GM12801 (cell line): Measurements from ENCODE around the gene EXOC6B.

Experiments used
- CTCF ChIP-seq: IDR thresholded peaks from one replicate; pipeline ENCODE4 v1.5.1; 2011; ENCODE audit warnings: control low read depth; ENCODE audit not compliant: insufficient read length; ENCODE audit errors: extremely low read depth

Gene EXOC6B

DNA sequence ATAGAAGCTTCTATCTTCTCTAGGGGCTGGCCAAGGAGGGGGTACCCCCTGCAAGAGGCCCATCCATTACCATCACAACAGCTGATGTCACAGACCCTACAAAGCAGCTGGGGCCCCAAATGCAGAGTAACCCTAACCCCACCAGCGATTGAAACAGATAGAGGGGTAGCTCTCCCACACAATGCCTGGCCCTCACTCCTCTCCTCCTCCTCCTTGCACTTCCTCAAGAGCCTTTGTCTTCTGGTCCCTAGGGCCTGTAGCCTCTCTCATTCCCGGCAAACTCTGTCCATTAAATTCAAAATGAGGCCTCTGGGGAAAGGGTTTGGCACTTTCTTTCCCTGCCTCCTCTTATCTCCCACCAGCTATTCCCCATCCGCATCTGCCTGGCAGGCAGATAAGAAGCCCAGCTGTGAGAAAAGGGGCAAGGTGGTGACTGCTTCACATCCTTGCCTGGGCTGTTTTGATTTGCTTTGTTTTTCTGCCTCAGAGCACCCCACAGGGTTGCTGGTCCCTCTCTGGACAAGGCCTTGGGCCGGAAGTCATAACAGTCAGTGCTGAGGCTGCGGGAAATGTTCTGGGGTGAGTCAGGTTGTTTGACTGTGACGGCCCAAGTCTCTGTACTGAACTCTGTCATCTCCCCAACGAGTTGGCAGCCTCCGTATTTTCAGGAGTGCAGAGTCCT lies 652.1 kb downstream of the EXOC6B start:
- TF ChIP-seq CTCF: no peak

DNA sequence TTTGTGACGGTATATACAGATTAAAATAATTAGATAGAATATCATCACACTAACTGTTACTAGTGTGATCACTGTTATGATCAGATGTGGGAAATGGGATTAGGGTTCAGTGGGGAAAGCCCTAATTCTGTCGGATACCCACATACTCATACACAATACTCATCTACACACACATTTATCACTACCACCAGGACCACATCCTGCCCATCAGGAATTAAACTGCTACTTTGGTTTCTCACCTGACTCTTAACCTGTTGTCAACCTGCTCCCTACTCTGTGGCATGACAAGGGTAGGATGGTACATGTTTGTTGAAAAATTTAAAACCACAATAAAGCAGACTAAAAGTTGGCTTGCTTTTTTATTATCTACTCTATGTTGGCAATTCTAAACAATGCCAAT lies 653.4 kb downstream of the EXOC6B start:
- no peak for TF ChIP-seq CTCF

GRCh38 chr2:72166279-72166678 lies 659.6 kb downstream of the EXOC6B start:
- no peak for TF ChIP-seq CTCF

DNA sequence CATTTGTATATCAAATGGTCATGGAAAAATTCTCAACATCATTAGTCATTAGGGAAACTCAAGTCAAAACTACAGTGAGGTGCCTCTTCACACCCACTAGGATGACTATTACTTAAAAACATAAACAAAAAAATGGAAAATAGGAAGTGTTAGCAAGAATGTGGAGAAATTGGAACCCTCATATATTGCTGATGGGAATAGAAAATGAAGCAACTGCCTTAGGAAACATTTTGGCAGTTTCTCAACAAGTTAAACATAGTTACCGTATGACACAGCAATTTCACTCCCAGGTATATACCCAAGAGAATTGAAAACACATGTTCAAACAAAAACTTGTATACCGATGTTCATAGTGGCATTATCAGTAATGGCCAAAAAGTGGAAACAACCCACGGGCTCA lies 660.0 kb downstream of the EXOC6B start:
- TF ChIP-seq CTCF: no peak

- TF ChIP-seq CTCF: no peak
Observed at GRCh38 chr2:72162574-72162973, 663.3 kb downstream of the EXOC6B start.

GRCh38 chr2:72159211-72159993 lies 666.4 kb downstream of the EXOC6B start:
- TF ChIP-seq CTCF: no peak

GRCh38 chr2:72157871-72158771 lies 667.7 kb downstream of the EXOC6B start:
- no peak for TF ChIP-seq CTCF
